A673 (cell line): ENCODE measurements around the gene ADAMTSL3. TPM values are rescaled to one million over a fixed set of nuclear protein-coding genes. Genes with fewer than 3 reads are reported as not detected.

Experiments used
- BruUV-seq: library from RNA; stranded (reverse); fragments of 400-500 nt; replicated peaks from 2 replicates; lab custom pipeline; 2021; lab: Mats Ljungman, UMichigan
- CTCF ChIA-PET: fragments of 300-600 bp; sonication (Branson Sonifier 250); formaldehyde crosslinking; loops from one replicate; lab custom pipeline; 2022; ENCODE audit warnings: antibody characterized with exemption; lab: Charles Lee
- POLR2A ChIA-PET: fragments of 300-600 bp; sonication (Branson Sonifier 250); formaldehyde crosslinking; loops from one replicate; lab custom pipeline; 2022; ENCODE audit warnings: antibody characterized with exemption; ENCODE audit not compliant: low non-redundant PET; lab: Charles Lee
- DNase-seq: peaks from one replicate; pipeline ENCODE4 v3.0.0-alpha.2; 2015; ENCODE audit warnings: low spot score
- H3K27ac ChIP-seq: fragments of 200-600 bp; sonication (generic); 2 replicates; pipeline ENCODE4 v1.5.1; 2016; ENCODE audit warnings: mixed run types, low read depth, mild to moderate bottlenecking, mixed read lengths, antibody characterized with exemption, low read length; ENCODE audit not compliant: poor library complexity, severe bottlenecking
- H3K27me3 ChIP-seq: fragments of 200-600 bp; sonication (generic); replicated peaks from 2 replicates; pipeline ENCODE4 v1.6.1; 2017; ENCODE audit warnings: mixed run types, low read depth, mild to moderate bottlenecking, mixed read lengths, antibody characterized with exemption, low read length; ENCODE audit not compliant: insufficient read depth, poor library complexity
- H3K36me3 ChIP-seq: fragments of 200-600 bp; sonication (generic); 2 replicates; pipeline ENCODE4 v1.6.1; 2016; ENCODE audit warnings: mixed run types, mild to moderate bottlenecking, mixed read lengths, antibody characterized with exemption, low read length; ENCODE audit not compliant: insufficient read depth, poor library complexity, severe bottlenecking
- H3K4me1 ChIP-seq: fragments of 200-600 bp; sonication (generic); 2 replicates; pipeline ENCODE4 v1.6.1; 2017; ENCODE audit warnings: mixed run types, mild to moderate bottlenecking, mixed read lengths, antibody characterized with exemption, low read length; ENCODE audit not compliant: insufficient read depth, poor library complexity, severe bottlenecking
- H3K4me3 ChIP-seq: fragments of 200-600 bp; sonication (generic); 2 replicates; pipeline ENCODE4 v1.5.1; 2016; ENCODE audit warnings: low read depth, mixed run types, mild to moderate bottlenecking, mixed read lengths, low read length; ENCODE audit not compliant: poor library complexity, severe bottlenecking
- H3K9me3 ChIP-seq: fragments of 200-600 bp; sonication (generic); 2 replicates; pipeline ENCODE4 v1.6.1; 2016; ENCODE audit warnings: mixed run types, low read depth, mild to moderate bottlenecking, mixed read lengths, antibody characterized with exemption, low read length; ENCODE audit not compliant: poor library complexity, severe bottlenecking
- EZH2 ChIP-seq: fragments of 200-600 bp; sonication (generic); IDR thresholded peaks from 2 replicates; pipeline ENCODE4 v1.6.1; 2017; ENCODE audit warnings: borderline replicate concordance, low read depth, mild to moderate bottlenecking, mixed read lengths, antibody characterized with exemption, low read length; ENCODE audit not compliant: poor library complexity, severe bottlenecking
- intact Hi-C: fragments of 100-400 bp; cut with micrococcal nuclease; formaldehyde crosslinking; loops from one replicate; pipeline ENCODE4 v1.10.0; 2022; ENCODE audit not compliant: unreplicated experiment
- total RNA-seq: library from RNA; stranded (reverse); gene quantifications from 2 replicates; pipeline ENCODE4 v1.2.3, GENCODE V29; 2021
- TF ChIP-seq, protein P1 (sequence below): fragments of 300-800, 200-600 bp; sonication (generic); conservative IDR thresholded peaks from 2 replicates; pipeline ENCODE4 v1.5.1; 2017; ENCODE audit warnings: low read depth, mild to moderate bottlenecking, antibody characterized with exemption, low read length, moderate library complexity, mixed read lengths

Gene ADAMTSL3
- total RNA-seq, 1 experiment from 2014 or later, result 0.95 TPM

DNA sequence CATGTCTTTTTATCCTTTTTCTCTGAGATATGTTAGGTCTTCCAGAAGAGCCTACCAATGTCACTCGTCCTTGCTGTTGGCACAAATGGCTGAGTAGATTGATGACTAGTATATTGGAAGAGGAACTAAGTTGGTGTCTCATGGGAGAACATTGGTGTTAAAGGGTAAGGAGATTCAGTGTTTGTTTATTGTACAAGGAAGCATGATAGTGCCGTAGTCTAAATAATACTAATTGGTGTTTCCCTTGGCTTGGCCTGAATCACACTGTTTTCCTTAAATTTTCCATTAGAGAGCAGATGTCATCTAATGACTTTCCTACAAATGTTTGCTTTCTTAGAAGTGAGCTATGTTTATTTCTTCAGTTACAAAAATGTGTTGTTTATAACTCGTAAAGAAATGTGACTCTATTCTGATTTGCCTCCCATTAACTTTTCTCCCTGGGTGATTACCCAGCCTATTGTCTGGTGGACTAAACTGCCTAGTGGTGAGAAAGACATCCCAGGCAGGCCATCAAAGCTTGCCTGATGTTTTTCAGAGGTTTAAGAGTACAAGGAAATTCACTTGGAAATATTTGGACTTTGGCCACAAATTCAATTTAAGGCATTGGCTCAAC, 28.7 kb downstream of the ADAMTSL3 start:
- H3K27me3 ChIP-seq, result no peaks in the 10 kb centered on the region
- DNase-seq, result no peak
- POLR2A ChIA-PET, result no interaction called here
- H3K9me3 ChIP-seq, result no peaks in the 10 kb centered on the region
- TF ChIP-seq, protein P1, sequence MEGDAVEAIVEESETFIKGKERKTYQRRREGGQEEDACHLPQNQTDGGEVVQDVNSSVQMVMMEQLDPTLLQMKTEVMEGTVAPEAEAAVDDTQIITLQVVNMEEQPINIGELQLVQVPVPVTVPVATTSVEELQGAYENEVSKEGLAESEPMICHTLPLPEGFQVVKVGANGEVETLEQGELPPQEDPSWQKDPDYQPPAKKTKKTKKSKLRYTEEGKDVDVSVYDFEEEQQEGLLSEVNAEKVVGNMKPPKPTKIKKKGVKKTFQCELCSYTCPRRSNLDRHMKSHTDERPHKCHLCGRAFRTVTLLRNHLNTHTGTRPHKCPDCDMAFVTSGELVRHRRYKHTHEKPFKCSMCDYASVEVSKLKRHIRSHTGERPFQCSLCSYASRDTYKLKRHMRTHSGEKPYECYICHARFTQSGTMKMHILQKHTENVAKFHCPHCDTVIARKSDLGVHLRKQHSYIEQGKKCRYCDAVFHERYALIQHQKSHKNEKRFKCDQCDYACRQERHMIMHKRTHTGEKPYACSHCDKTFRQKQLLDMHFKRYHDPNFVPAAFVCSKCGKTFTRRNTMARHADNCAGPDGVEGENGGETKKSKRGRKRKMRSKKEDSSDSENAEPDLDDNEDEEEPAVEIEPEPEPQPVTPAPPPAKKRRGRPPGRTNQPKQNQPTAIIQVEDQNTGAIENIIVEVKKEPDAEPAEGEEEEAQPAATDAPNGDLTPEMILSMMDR, result no peak
- no peak for TF ChIP-seq EZH2
- H3K36me3 ChIP-seq, result no peaks in the 10 kb centered on the region
- intact Hi-C loops, result no loop called here
- CTCF ChIA-PET, result no interaction called here
- no peak overlapping the region for H3K27ac ChIP-seq
- no peaks in the 10 kb centered on the region for H3K4me1 ChIP-seq
- no peak overlapping the region for H3K4me3 ChIP-seq
- BruUV-seq, result no TSS peak

DNA sequence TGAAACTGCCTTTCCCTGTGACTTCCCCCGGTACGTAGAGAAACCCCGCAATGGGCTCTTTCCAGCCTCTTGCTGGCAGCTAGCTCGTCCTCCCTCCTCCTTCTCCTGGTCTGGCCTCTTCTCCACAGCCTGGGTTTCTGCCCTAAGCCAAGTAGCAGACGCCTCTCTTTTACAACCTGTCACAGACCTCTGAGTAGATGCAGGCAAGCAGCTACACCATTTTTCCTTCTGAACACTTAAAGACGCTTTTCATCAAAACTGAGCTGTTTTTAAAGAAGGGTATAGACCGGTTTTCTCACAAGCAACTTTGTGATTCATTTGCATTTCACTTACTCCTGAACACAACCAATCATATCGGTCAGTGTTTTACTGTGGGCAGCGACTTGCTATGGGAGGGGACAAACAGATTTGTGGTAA, 32.0 kb downstream of the ADAMTSL3 start:
- Histone ChIP-seq H3K4me1 (no peaks in the 10 kb centered on the region), H3K27me3 (peaks cover 4% of the 10 kb centered on the region), H3K9me3 (no peaks in the 10 kb centered on the region), H3K27ac (no peak overlapping the region), H3K4me3 (no peak overlapping the region), H3K36me3 (no peaks in the 10 kb centered on the region)
- CTCF ChIA-PET, result no interaction called here
- TF ChIP-seq EZH2, result no peak
- TF ChIP-seq, protein P1, result no peak
- POLR2A ChIA-PET, result no interaction called here
- BruUV-seq, result no TSS peak
- intact Hi-C loops, result no loop called here
- DNase-seq, result no peak

DNA sequence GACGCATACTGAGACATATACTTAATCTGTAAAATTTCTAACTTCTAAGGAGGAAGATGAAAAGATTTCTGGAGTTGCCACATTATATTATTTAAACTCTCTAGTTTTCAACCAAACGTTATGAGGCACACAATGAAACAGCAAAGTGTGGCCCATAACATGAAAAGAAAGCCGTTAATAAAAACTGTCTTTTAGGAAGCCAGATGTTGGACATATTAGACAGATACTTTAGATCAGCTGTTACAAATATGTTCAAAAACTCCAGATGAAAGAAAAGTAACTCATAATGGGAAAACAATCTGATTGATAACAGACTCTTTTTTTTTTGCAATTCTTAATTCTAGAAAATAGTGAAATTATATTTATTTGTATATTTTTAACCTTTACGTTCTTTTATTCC, 34.3 kb downstream of the ADAMTSL3 start:
- no peaks in the 10 kb centered on the region for H3K36me3 ChIP-seq
- H3K27ac ChIP-seq, result no peak overlapping the region
- DNase-seq, result no peak
- intact Hi-C loops, result no loop called here
- ChIA-PET CTCF (no interaction called here), POLR2A (no interaction called here)
- peaks cover 4% of the 10 kb centered on the region for H3K27me3 ChIP-seq
- TF ChIP-seq, protein P1, result no peak
- no peak for TF ChIP-seq EZH2
- H3K4me3 ChIP-seq, result no peak overlapping the region
- H3K9me3 ChIP-seq, result no peaks in the 10 kb centered on the region
- no TSS peak for BruUV-seq
- H3K4me1 ChIP-seq, result no peaks in the 10 kb centered on the region
